ENCODE data around the gene EFL1.

Gene EFL1

DNA sequence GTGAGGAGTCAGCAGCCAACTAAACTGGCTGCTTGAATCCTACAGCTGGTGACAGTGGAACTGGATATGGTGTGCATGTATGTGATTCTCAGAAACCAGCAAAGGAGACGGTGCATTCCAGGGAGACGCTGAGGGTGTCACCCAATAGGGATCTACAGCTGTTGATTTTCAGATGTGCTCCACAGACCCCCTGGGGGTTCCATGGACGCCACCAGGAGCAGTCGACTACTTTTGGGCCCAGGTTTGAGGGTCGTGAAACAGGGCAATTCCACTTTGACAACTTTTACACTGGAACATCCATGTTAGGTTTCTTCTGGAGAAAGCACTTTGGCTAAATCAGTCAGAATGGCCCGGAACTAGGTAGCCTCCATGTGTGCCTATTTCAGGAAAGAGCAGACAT lies 145.2 kb downstream of the EFL1 start:
- no peak for DNase-seq

DNA sequence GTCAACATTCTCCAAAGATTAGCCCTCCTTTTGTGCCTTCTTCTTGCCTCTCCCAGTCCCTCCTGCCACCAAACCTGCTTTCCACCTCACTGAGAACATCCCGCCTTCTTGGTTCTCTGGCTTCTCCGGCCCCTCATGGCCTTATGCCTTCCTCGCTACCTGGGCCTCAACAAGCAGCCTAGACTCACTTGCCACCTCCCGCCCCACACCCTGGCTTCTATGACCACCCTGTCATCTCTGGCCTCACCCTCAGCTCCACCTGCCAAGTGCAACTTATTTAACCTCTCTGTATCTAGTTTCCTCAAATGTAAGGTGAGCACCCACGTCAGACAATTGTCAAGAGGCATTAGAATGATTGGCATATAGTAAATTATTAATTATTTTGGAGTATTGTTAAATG lies 147.9 kb downstream of the EFL1 start:
- DNase-seq = no peak

DNA sequence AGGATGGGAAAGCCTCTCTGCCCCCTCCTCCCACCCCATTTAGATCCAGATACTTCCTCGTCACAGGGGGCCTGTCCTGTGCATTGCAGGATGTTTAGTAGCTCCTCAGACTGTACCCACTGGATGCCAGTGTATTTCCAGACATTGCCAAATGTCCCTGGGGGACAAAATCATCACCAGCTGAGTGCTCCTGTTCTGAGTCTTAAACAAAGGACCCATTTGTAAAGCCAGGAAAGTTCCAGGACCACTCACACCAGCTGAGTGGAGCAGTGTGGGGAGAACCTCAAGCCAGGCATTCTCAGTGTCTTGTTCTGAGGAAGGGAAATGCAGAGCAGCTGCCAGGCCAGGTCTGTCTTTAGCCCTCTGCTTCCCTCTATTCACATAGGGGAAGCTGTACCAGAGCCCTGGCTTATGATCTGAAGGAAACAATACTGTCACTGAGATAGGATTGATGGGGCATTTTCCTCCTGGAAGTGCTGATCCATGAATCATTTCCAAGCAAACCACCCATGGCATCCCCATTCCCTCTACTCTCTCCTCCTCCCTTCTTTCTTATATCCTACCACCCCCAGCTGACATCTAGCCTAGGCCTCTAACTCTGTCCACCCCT lies 149.3 kb downstream of the EFL1 start:
- no peak for DNase-seq

DNA sequence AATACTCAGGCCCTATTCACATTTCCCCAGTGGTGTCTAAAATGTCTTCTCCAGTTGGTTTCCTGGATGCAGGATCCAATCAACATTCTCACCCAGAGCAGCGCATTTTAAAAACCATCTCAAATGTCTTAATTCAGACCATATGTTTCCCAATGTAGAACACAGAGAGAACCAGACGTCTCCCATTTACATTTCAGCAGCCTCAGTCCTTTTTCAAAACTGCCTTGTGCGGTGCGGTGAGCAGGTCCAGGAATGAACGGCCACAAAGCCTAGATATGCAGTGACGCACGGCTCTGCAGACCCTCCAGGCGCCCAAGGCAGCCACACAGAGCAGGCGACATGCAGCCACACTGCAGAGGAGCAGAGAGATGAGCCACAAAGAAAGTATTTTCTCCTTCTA lies 150.6 kb downstream of the EFL1 start:
- no peak for DNase-seq

DNA sequence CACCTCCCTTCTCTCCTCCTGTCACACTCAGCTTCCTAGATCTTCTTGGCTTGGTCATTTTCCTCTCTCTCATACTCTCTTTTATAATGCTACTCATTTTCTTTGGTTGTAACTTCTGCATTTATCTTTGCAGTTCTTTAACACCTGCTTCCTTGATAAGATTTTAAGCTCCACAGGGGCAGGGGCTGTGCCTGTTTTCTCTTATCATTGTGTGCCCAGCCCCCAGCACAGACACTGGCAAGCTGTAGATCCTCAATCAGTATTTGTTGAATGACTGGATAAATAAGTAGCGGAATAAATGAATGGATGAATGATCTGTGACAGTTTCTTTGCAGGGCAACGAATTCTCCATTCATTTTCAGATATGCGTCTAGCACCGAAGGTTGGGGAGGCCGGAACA lies 152.4 kb downstream of the EFL1 start:
- DNase-seq = no peak

DNA sequence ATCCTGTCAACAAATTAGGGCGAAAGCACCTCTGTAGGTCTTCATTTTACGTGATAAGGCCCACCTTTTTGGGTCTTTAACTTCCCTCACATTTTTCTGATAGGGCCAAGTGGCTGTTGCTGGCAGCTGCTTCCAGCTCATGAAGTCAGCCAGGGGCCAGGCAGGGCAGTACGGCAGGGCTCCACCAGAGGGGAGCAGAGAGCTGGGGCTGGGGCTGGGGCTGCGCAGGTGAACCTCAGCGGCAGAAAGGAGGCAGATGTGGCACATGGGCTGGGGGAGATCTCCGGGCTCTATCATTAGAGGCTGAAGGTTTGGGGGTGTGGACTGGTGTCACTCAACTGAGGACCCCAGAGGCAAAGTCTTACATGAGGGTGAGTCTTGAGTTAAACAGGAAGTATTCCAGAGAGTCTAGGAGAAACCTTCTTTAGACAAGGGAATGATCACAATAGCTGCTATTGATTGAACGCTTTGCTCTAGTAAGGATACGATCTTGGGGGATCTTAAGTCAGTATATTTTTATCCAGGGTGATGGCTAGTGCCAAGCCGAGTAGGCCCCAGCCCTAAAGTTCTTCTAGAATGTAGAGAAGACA lies 153.9 kb downstream of the EFL1 start:
- DNase-seq = peak; percentile 21 to 63 (median 43)

DNA sequence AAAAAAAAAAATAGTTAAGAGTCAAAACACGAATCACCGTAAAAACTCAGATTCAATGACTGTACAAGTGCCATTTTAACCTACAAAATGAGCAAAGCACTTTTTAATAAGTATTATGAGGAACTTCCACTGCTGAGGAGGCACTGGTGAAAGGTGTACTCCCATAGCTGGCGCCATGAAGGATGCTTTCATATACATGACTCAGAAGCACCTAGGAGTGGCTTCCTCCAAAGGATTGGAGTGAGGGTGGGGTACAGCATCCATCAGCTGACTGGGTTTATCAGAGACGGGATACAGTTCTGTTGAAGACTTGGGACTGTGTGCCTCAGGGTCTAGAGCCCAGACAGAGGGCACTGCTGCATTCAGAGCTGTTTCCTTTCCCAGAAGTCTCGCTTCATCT lies 155.9 kb downstream of the EFL1 start:
- DNase-seq = no peak

DNA sequence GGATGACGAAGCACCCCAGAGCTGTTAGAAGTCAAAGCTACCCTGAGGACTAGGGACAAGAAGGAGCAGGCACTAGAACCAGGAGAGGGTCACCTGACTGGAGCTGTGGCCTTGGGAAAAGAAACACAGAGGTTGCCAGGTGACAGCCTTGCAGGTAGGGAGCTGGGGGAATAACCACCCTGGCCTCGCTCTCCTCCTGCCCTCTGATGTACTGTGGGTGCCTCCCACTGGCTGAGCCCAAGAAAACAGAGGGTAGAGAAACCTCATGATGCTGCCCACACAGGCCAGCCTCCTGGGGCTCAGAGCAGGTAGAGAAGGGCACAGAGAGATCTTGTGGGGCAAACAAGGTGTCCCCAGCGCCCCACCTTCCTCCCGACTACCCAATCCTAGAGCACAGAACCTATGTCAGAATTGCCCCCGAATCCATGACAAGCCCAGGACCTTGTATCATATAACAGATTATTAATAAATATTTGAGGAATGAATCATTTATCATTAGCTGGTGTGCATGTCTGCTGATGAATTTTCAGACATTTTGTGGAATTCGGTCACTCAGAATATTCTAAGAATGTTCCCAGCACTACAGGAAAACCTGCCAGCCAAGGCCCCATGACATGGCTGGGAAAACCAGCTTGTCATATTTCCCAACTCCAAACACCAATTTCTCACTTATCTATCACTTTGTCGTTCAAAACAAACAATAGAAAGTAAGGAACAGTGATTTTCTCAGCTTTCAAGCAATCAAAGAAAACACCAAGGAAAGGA lies 156.9 kb downstream of the EFL1 start:
- no peak for DNase-seq

DNA sequence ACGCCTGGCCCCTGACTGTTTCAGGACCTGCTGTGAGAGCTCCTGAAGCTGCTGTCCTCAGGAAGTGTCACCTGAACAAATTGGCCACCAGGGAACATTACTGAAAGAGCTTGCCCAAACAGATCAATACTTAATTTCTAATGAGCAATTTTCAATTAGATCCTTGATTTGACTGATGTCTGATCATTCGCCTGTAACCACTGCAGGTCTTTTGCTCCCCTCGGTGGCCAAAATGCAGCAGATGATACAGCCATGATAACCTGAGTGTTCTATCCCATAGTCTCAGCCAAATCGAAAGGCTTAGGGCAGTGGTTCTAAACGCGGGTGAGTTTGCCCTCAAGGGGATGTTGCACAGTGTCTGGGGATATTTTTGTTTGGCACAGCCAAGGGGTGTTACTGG lies 159.1 kb downstream of the EFL1 start:
- no peak for DNase-seq

DNA sequence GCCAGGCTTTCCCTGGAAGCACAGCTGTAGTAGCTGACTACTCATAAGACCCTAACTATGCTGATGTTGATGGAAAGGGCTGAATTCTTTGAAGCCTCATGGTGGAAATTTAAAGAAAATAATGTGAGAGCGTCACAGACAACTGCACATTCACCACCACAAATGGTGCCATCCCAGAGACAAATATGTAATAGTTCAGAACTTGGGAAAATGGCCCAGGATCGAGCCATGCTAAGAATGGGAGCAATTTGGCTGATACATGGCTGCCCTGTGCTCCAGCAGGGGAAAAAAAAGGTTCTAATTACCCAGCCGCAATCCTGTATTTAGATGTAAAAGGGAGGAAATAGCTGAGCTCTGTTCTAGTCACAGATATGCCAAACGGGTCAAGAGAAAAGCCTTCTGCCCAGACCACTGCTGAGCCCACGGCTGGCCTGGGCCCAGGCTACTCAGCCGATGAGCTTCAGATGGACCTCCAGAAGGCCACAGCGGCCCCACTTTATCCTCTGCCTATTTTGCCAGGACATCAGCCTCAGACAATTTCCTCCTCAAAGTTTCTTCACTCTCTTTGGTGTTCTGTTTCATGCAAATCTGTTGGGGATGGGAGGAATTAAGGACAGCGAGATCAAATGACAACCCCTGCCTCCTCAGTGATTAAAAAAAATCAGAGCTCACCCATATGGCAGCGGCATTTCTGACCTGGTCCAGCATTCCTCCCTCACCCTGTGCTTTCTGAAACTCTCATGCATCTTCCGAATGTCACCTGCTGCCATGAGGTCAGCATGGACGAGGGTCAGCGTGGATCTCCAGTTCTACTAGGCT lies 162.2 kb downstream of the EFL1 start:
- DNase-seq = no peak

DNA sequence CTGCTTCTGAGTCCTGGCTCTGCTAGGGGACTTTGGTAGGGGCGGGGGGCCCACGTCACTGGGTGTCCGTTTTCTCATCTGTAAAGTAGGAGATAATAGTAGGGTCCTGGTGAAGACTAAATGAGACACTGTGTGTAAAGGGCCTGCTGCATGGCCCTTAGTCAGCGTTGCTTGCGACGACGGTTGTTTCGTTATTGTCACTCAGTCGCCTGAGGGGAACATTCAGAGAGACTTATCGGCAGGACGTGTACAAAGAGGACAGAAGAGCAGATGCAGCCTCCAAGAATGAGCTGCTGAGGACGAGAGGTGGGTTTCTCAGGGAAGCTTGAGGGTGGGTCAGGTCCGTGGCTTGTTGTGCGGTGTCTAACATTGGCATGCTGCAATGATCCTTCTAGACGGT lies 163.9 kb downstream of the EFL1 start:
- no peak for DNase-seq

DNA sequence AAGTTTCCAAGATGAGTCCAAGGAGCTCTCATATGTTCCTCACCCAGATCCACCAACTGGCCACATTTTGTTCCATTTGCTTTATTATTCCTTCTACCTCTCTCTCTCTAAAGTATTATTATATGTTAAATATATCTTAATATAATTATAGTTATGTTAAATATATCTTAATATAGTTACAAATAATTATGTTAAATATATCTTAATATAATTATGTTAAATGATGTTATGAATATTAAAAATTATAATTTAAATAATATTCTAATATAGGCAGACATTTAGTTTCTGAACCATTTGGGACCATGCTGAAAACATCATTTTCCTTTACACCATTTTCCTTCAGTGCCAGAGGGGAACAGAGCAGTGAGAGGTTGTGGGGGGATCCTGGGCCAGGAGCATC lies 166.7 kb downstream of the EFL1 start:
- DNase-seq = no peak

DNA sequence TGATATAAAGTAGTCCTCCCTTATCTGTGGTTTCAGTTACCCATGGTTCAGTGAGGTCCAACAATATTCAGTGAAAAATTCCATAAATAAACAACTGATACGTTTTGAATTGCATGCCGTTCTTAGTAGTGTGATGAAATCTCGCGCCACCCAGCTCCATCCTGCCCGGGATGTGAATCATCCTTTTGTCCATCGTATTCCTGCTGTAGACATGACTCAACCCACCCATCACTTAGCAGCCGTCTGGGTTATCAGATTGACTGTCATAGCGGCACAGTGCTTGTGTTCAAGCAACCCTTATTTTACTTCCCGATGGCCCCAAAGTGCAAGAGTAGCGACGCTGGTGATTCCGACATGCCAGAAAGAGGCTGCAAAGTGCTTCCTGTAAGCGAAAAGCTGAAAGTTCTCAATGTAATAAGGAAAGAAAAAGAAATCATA lies 168.7 kb downstream of the EFL1 start:
- DNase-seq = no peak

DNA sequence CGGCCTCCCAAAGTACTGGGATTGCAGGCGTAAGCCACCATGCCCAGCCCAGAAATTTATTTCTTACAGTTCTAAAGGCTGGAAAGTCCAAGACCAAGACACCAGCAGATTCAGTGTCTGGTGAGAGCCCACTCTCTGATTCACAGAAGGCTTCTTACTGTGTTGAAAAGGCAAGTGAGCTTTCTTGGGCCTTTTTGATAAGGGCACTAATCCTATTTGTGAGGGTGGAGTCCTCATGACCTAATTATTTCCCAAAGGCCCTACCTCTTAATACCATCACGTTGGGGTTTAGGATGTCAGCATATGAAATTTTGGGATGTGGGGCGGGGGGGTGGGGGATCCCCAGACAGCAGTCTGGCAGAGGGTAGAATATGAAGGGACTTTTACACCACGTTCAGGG lies 169.2 kb downstream of the EFL1 start:
- no peak for DNase-seq

DNA sequence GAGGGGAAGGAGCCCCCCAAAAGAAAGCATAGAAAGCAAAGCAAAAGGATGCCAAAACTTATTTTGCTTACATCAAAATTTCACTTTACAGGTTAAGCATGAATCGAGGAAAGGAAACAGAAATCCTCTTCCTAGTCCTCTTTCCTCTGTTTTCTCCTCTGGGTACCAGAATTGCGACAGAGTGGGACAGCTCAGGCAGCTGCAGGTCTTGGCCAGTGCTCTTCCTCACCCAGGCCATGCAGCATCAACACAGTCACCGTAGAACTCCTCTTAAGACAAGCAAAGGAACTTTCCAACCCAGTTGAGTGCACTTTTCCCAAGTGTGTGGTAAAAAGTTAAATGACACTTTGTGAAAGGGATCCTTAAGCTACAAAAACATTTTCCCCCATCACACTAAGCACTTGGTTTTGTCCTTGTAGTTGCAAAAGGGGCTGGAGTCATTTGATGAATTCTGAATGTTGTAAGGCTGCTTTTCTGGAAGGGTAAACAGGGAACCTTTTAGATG lies 170.8 kb downstream of the EFL1 start:
- no peak for DNase-seq

DNA sequence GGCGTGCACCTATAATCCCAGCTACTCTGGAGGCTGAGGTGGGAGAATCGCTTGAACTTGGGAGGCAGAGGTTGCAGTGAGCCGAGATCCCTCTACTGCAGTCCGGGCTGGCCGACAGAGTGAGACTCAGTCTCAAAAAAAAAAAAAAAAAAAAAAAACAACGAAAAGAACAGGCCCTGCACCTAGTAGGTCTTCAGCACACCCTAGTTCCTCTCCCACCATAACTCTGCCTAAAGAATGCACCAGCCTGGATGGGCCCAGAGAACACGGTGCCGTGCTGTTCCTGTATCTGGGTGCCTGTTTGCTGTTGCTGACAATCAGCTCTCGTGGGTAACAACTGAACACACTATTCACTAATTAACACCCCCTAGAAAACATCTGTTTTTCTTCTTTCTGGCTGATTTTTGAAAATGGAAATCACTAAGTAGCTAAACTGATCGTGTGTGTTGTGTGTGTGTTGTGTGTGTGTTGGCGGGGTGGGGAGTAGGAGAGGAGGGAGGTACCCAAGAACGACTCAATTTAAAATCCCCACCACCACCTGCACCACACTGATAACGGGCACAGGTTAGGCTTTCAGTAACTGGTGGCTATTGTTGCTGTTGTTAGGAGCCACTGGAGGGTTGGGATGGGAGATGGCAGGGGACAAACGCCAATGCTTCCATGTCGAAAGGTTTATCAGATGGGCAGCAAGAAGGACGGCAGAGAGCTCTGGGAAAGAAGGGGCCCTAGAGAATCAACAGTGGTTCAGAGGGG lies 176.1 kb downstream of the EFL1 start:
- DNase-seq = no peak

DNA sequence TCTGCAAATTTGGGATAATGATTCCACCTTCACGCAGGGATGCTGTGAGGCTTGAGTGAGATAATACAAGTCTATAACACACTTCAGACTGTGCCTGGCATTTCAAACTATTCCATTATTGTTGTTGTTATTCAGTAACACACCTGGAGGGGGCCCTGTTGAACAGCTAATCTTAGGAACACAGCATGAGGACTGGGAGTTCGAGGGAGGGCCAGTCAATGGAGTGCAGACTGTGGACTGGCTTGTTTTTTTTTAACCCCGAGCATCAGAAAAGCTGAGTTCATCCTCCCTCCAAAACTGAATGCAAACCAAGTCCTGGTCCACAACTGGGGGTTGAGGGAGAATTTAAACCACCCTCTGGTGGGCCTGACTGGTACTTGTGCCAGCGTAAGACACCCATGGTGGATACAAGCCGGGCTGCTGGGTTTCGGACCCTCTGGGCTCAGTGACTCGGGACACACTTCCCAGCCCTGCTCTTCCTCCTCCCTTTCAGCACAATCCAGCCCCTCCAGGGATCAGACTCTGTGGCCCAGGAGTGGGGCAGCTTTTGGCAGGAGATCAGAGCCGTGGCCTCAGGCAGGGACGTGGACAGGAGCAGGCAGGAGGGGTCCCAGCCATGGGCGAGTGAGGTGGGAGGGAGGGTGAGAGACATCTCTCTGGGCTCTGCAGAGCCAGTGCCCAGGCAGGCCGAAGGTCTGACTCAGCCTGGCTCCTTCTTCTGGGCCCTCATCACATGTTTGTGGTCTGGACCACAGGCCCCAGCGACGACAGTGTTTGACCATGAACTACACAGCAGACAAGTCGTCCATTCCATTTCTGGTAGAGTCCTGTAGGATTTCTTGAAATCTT lies 180.4 kb downstream of the EFL1 start:
- no peak for DNase-seq

DNA sequence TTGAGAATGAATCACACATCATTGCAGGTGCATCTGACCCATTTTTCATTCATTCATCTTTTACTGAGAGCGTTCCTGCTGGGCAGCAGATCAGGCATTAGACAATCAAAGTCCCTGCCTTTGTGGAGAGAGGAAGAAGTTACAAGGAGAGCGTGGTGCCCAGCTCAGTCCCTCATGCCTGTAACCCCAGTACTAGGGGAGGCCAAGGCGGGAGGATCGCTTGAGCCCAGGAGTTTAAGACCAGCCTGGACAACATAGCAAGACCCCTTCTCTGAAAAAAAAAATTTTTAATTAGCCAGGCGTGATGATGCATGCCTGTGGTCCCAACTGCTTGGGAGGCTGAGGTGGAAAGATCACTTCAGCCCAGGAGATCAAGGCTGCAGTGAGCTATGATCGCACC lies 181.8 kb downstream of the EFL1 start:
- DNase-seq = no peak
